Activated naive CD4-positive, alpha-beta T cell treated with anti-CD3 and anti-CD28 coated beads, Interleukin-2, amount 10 ng/mL, durations not matched to agents 7 days and 5 days (primary cell): ENCODE results near the gene BRIP1.

Source experiments
- CTCF ChIA-PET: fragments of 350-600 bp; sonication (Branson Sonifier 250); formaldehyde crosslinking; loops from one replicate; lab custom pipeline; 2021; ENCODE audit warnings: antibody characterized with exemption; lab: Charles Lee
- DNase-seq: peaks from one replicate; pipeline ENCODE4 v3.0.0-alpha.2; 2020
- H3K27ac Mint-ChIP-seq: one replicate; pipeline ENCODE4 v1.8.0; 2021; ENCODE audit warnings: mild to moderate bottlenecking, moderate library complexity, mixed read lengths
- H3K27me3 Mint-ChIP-seq: one replicate; pipeline ENCODE4 v1.8.0; 2021; ENCODE audit warnings: mild to moderate bottlenecking, mixed read lengths
- H3K36me3 Mint-ChIP-seq: one replicate; pipeline ENCODE4 v1.8.0; 2021; ENCODE audit warnings: mixed read lengths
- H3K4me1 Mint-ChIP-seq: one replicate; pipeline ENCODE4 v1.8.0; 2021; ENCODE audit warnings: mixed read lengths
- H3K4me3 Mint-ChIP-seq: one replicate; pipeline ENCODE4 v1.8.0; 2021; ENCODE audit warnings: mild to moderate bottlenecking, moderate library complexity, mixed read lengths
- H3K9me3 Mint-ChIP-seq: one replicate; pipeline ENCODE4 v1.8.0; 2021; ENCODE audit warnings: mixed read lengths

The BRIP1 gene

DNA sequence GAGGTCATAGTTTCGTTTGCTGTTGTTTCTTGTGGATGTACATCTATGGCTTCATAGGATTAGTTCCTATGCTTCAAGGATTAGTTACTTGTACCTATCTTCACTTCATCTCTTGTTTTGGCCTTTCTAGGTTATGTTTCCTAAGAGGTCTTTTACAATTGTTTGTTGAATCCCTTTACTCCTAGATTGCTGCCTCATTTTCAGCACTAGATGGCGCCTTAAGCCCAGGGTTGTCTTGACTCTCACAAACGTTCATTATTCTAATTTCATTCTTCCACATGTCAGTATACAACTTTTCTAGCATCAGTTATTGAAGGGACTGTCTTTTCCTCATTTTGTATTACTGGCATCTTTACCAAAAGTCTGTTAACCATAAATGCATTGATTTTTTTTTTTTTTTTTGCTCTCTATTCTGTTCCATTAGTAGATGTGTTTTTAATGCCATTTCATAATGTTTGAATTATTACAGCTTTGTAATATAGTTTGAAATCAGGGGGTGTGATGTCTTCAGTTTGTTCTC is 227.4 kb downstream of the BRIP1 start:
- Mint-ChIP-seq H3K36me3 (peaks cover 1% of the 10 kb centered on the region), H3K9me3 (no peaks in the 10 kb centered on the region), H3K4me3 (no peak overlapping the region), H3K4me1 (no peaks in the 10 kb centered on the region), H3K27me3 (peaks cover 26% of the 10 kb centered on the region), H3K27ac (no peak overlapping the region)
- CTCF ChIA-PET, result interaction anchor here (0.8 to 3.2 kb wide), 10 partner anchors 13 to 478 kb away, joined by 3 to 18 read pairs (median 4); no protein-coding TSS in a partner anchor
- peak; percentile 74 for DNase-seq

DNA sequence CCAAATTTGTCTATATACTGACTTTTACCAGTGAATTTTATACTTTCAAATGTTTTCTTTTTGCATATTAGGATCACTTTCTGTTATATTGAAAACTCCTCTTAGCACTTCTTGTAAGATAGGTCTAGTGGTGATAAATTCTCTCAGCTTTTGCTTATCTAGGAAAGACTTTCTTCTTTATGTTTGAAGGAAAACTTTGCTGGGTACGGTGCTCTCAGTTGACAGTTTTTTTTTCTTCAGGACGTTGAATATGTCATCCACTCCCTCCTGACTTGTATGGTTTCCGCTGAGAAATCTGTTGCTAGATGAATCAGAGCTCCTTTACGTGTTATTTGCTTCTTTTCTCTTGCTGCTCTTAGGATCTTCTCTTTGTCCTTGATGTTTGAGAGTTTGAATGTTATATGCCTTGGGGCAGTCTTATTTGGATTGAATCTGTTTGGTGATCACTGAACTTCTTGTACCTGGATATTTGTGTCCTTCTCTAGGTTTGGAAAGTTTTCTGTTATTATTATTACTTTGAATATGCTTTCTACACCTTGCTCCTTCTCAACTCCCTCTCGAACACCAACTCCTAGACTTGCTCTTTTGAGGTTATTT is 228.3 kb downstream of the BRIP1 start:
- no peak for DNase-seq
- Mint-ChIP-seq H3K27me3 (peaks cover 26% of the 10 kb centered on the region), H3K27ac (no peak overlapping the region), H3K9me3 (no peaks in the 10 kb centered on the region), H3K4me1 (no peaks in the 10 kb centered on the region), H3K36me3 (peaks cover 1% of the 10 kb centered on the region), H3K4me3 (no peak overlapping the region)
- CTCF ChIA-PET, result interaction anchor here (0.6 to 3.2 kb wide), 11 partner anchors 14 to 474 kb away, joined by 3 to 18 read pairs (median 3); no protein-coding TSS in a partner anchor

DNA sequence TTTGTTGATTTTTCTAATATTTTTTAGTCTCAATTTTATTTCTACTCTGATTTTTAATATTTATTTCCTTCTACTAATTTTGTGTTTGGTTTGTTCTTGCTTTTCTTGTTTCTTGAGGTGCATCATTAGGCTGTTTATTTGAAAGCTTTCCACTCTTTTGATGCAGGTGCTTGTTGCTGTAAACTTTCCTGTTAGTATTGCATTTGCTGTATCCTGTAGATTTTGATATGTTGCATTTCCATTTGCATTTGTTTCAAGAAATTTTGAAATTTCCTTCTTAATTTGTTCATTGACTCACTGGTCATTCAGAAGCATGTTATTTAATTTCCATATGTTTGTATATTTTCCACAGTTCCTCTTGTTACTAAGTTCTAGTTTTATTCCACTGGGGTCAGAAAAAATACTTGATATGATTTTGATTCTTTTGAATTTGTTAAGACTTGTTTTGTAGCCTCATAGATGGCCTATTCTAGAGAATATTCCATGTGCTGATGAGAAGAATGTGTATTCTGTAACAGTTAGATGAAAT is 229.3 kb downstream of the BRIP1 start:
- CTCF ChIA-PET, result interaction anchor here (1.0 to 3.2 kb wide), 3 partner anchors 432 to 476 kb away, joined by 3 to 18 read pairs (median 11); no protein-coding TSS in a partner anchor
- Mint-ChIP-seq H3K27me3 (peaks cover 30% of the 10 kb centered on the region), H3K36me3 (peaks cover 1% of the 10 kb centered on the region), H3K4me1 (no peaks in the 10 kb centered on the region), H3K9me3 (no peaks in the 10 kb centered on the region), H3K27ac (no peak overlapping the region), H3K4me3 (no peak overlapping the region)
- DNase-seq, result no peak

DNA sequence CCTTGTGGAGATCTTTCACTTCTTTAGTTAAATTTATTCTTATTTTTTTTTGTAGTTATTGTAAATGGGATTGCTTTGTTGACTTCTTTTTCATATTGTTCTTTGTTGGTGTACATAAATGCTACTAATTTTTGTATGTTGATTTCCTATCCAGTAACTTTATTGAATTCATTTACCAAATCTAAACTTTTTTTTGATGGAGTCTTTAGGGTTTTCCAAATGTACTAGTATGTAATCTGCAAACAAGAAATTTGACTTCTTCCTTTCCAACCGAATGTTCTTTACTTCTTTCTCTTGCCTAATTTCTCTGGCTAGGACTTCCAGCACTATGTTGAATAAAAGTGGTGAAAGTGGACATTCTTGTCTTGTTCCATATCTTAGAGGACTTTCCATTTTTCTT is 230.5 kb downstream of the BRIP1 start:
- H3K4me1 Mint-ChIP-seq, result no peaks in the 10 kb centered on the region
- CTCF ChIA-PET, result interaction anchor here (1.0 kb wide), 1 partner anchor 477 kb away, joined by 3 read pairs; no protein-coding TSS in a partner anchor
- peaks cover 34% of the 10 kb centered on the region for H3K27me3 Mint-ChIP-seq
- H3K27ac Mint-ChIP-seq, result no peak overlapping the region
- no peak overlapping the region for H3K4me3 Mint-ChIP-seq
- peaks cover 1% of the 10 kb centered on the region for H3K36me3 Mint-ChIP-seq
- no peaks in the 10 kb centered on the region for H3K9me3 Mint-ChIP-seq
- DNase-seq, result no peak

DNA sequence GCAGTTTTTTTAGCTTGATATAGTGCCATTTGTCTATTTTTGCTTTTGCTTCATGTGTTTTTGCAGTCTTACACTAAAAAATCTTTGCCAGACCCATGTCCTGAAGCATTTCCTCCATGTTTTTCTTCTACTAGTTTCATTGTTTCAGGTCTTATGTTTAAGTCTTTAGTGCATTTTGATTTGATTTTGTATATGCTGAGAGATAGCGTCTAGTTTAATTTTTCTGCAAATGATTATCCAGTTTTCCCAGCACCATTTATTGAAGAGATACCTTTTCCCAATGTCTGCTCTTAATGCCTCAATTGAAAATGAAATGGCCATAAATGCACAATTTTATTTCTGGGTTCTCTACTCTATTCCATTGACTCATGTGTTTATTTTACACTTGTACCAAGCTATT is 231.5 kb downstream of the BRIP1 start:
- H3K9me3 Mint-ChIP-seq, result no peaks in the 10 kb centered on the region
- H3K36me3 Mint-ChIP-seq, result peaks cover 1% of the 10 kb centered on the region
- no peak for DNase-seq
- CTCF ChIA-PET, result interaction anchor here (1.5 kb wide), 1 partner anchor 478 kb away, joined by 3 read pairs; no protein-coding TSS in a partner anchor
- H3K27me3 Mint-ChIP-seq, result peaks cover 25% of the 10 kb centered on the region
- no peak overlapping the region for H3K27ac Mint-ChIP-seq
- H3K4me3 Mint-ChIP-seq, result no peak overlapping the region
- H3K4me1 Mint-ChIP-seq, result no peaks in the 10 kb centered on the region
